Activated CD8-positive, alpha-beta memory T cell treated with anti-CD3 and anti-CD28 coated beads, Interleukin-2, amount 50 U/mL, for 1 hour (primary cell): ENCODE measurements around the gene EIF4B.

Source experiments
- DNase-seq: peaks from one replicate; pipeline ENCODE4 v3.0.0-alpha.2; 2020; ENCODE audit errors: extremely low read depth

EIF4B gene

GRCh38 chr12:53057816-53058500, 51.7 kb downstream of the EIF4B start:
- DNase-seq, result no peak

- DNase-seq, result no peak
Measured at GRCh38 chr12:53058674-53059433, 52.6 kb downstream of the EIF4B start.

- no peak for DNase-seq
Measured at GRCh38 chr12:53059434-53060063, 53.3 kb downstream of the EIF4B start.

GRCh38 chr12:53060064-53060720, 53.9 kb downstream of the EIF4B start:
- DNase-seq, result no peak

- DNase-seq, result no peak
Measured at GRCh38 chr12:53060721-53061276, 54.5 kb downstream of the EIF4B start.

GRCh38 chr12:53061404-53062010, 55.3 kb downstream of the EIF4B start:
- no peak for DNase-seq

GRCh38 chr12:53062011-53062961, 56.0 kb downstream of the EIF4B start:
- DNase-seq, result no peak

- DNase-seq, result no peak
Measured at GRCh38 chr12:53062977-53063707, 56.9 kb downstream of the EIF4B start.

GRCh38 chr12:53063708-53064612, 57.7 kb downstream of the EIF4B start:
- no peak for DNase-seq

- DNase-seq, result no peak
Measured at GRCh38 chr12:53064613-53065436, 58.6 kb downstream of the EIF4B start.

- DNase-seq, result no peak
Measured at GRCh38 chr12:53065470-53065869, 59.2 kb downstream of the EIF4B start.

- no peak for DNase-seq
Measured at GRCh38 chr12:53065975-53066931, 60.0 kb downstream of the EIF4B start.

- DNase-seq, result no peak
Measured at GRCh38 chr12:53067074-53067992, 61.1 kb downstream of the EIF4B start.

GRCh38 chr12:53067993-53068770, 61.9 kb downstream of the EIF4B start:
- DNase-seq, result no peak
